KMS-11 (cell line): ENCODE results near the gene EHD2.
"Not testable (repeated sequence)": the region's sequence is repeated elsewhere in the genome, so short reads cannot be mapped to it uniquely, and the experiment has no call there.

Source experiments
- H2AFZ ChIP-seq: fragments of 200-600 bp; sonication (generic); 2 replicates; pipeline ENCODE4 v1.6.1; 2016; ENCODE audit warnings: antibody characterized with exemption, mixed run types, low read depth
- H3K27ac ChIP-seq: fragments of 200-600 bp; sonication (generic); 2 replicates; pipeline ENCODE4 v1.6.1; 2016; ENCODE audit warnings: mild to moderate bottlenecking, mixed run types
- H3K27me3 ChIP-seq: fragments of 200-600 bp; sonication (generic); 2 replicates; pipeline ENCODE4 v1.6.1; 2017; ENCODE audit warnings: mild to moderate bottlenecking, low read depth, mixed run types, moderate library complexity; ENCODE audit not compliant: insufficient read depth
- H3K36me3 ChIP-seq: fragments of 200-600 bp; sonication (generic); 2 replicates; pipeline ENCODE4 v1.6.1; 2017; ENCODE audit warnings: mild to moderate bottlenecking, mixed run types; ENCODE audit not compliant: insufficient read depth
- H3K4me1 ChIP-seq: fragments of 200-600 bp; sonication (generic); 2 replicates; pipeline ENCODE4 v1.6.1; 2016; ENCODE audit warnings: mild to moderate bottlenecking, low read depth, mixed run types; ENCODE audit not compliant: poor library complexity, severe bottlenecking
- H3K4me2 ChIP-seq: fragments of 200-600 bp; sonication (generic); 2 replicates; pipeline ENCODE4 v1.7.0; 2016; ENCODE audit warnings: mild to moderate bottlenecking, mixed run types
- H3K4me3 ChIP-seq: fragments of 200-600 bp; sonication (generic); IDR thresholded peaks from 2 replicates; pipeline ENCODE4 v1.6.1; 2017; ENCODE audit warnings: low read depth, low read length, mixed read lengths; ENCODE audit not compliant: insufficient read depth
- H3K79me2 ChIP-seq: fragments of 200-600 bp; sonication (generic); 2 replicates; pipeline ENCODE4 v1.6.1; 2016; ENCODE audit warnings: low read depth, mixed run types; ENCODE audit not compliant: insufficient read depth
- H3K9ac ChIP-seq: fragments of 200-600 bp; sonication (generic); 2 replicates; pipeline ENCODE4 v1.6.1; 2016; ENCODE audit warnings: mild to moderate bottlenecking, mixed run types
- H4K20me1 ChIP-seq: fragments of 200-600 bp; sonication (generic); 2 replicates; pipeline ENCODE4 v1.6.1; 2016; ENCODE audit warnings: mild to moderate bottlenecking, mixed run types; ENCODE audit not compliant: insufficient read depth
- TF ChIP-seq, protein P1 (sequence below): fragments of 200-600 bp; sonication (generic); conservative IDR thresholded peaks from 2 replicates; pipeline ENCODE4 v1.6.1; 2017; ENCODE audit warnings: low read depth, mild to moderate bottlenecking, antibody characterized with exemption, low read length, moderate library complexity, mixed read lengths

The EHD2 gene

DNA sequence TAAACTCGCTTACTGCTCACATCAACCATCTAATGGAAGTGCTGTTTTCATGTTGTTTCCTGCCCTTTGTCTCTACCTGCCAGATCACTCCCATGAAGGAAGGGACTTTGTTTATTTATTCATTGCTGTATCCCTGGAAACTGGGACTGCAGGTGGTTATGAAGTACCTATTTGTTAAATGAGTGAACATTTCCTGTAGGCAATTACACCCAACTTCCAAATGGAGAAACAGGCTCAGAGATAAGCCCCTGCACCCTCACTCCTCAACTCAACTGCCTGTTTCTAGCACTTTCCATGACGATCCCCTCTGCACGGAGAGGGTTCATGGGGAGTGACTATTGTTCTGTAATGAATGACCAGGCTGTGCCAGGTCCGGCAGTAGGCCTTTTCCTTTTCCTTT lies 63.3 kb downstream of the EHD2 start:
- H3K79me2 ChIP-seq = peaks cover 11% of the 10 kb centered on the region; the same call in 1 of the 2 replicates
- no peak overlapping the region for H3K4me2 ChIP-seq
- H3K9ac ChIP-seq = no peak overlapping the region
- TF ChIP-seq, protein P1, sequence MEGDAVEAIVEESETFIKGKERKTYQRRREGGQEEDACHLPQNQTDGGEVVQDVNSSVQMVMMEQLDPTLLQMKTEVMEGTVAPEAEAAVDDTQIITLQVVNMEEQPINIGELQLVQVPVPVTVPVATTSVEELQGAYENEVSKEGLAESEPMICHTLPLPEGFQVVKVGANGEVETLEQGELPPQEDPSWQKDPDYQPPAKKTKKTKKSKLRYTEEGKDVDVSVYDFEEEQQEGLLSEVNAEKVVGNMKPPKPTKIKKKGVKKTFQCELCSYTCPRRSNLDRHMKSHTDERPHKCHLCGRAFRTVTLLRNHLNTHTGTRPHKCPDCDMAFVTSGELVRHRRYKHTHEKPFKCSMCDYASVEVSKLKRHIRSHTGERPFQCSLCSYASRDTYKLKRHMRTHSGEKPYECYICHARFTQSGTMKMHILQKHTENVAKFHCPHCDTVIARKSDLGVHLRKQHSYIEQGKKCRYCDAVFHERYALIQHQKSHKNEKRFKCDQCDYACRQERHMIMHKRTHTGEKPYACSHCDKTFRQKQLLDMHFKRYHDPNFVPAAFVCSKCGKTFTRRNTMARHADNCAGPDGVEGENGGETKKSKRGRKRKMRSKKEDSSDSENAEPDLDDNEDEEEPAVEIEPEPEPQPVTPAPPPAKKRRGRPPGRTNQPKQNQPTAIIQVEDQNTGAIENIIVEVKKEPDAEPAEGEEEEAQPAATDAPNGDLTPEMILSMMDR = no peak
- H3K36me3 ChIP-seq = no peaks in the 10 kb centered on the region
- H3K27me3 ChIP-seq = peaks cover 14% of the 10 kb centered on the region; the same call in 1 of the 2 replicates
- peaks cover 11% of the 10 kb centered on the region for H3K4me1 ChIP-seq
- H4K20me1 ChIP-seq = no peaks in the 10 kb centered on the region
- H2AFZ ChIP-seq = no peak overlapping the region
- no peak overlapping the region for H3K27ac ChIP-seq
- no peak overlapping the region for H3K4me3 ChIP-seq

GRCh38 chr19:47777245-47778048 lies 64.2 kb downstream of the EHD2 start:
- not testable (repeated sequence) for H3K27ac ChIP-seq, H3K9ac ChIP-seq, H4K20me1 ChIP-seq, H3K4me3 ChIP-seq, H3K36me3 ChIP-seq
- Histone ChIP-seq H3K27me3 (peaks cover 10% of the 10 kb centered on the region; the same call in 1 of the 2 replicates), H2AFZ (peak overlapping the region; percentile 81), H3K4me2 (peak overlapping the region; percentile 90), H3K79me2 (peaks cover 11% of the 10 kb centered on the region; the same call in 1 of the 2 replicates), H3K4me1 (peaks cover 11% of the 10 kb centered on the region)

- H2AFZ ChIP-seq = peak within 1 kb of the TSS; percentile 81
- H3K79me2 ChIP-seq = peaks cover 11% of the 10 kb centered on the region; the same call in 1 of the 2 replicates
- TF ChIP-seq, protein P1 = no peak
- H3K36me3 ChIP-seq = no peaks in the 10 kb centered on the region
- 0 out of 2 replicates have a peak, but pooled peaks cover 4% of the 10 kb centered on the region for H3K27me3 ChIP-seq
- peaks cover 11% of the 10 kb centered on the region for H3K4me1 ChIP-seq
- peak within 1 kb of the TSS; percentile 89 for H3K9ac ChIP-seq
- peak within 1 kb of the TSS; percentile 90 for H3K4me2 ChIP-seq
- H3K27ac ChIP-seq = peak within 1 kb of the TSS; percentile 69
- H4K20me1 ChIP-seq = no peaks in the 10 kb centered on the region
- no peak within 1 kb of the TSS for H3K4me3 ChIP-seq
Measured at GRCh38 chr19:47778049-47778953, 65.1 kb downstream of the EHD2 start, which contains the start of gene SELENOW. TSS of gene SELENOW (plus strand) at chr19:47778703. CDS start at chr19:47778786, 83 bp downstream.

- H2AFZ ChIP-seq = peak overlapping the region; percentile 81
- TF ChIP-seq, protein P1 = no peak
Measured at GRCh38 chr19:47778954-47779351, 65.7 kb downstream of the EHD2 start.

More at GRCh38 chr19:47778954-47779351, 65.7 kb downstream of the EHD2 start:
- H3K27ac ChIP-seq = no peak overlapping the region
- no peaks in the 10 kb centered on the region for H4K20me1 ChIP-seq
- peak overlapping the region; percentile 89; the same call in 1 of the 2 replicates for H3K9ac ChIP-seq
- H3K4me1 ChIP-seq = peaks cover 11% of the 10 kb centered on the region
- H3K36me3 ChIP-seq = no peaks in the 10 kb centered on the region
- peak overlapping the region; percentile 90 for H3K4me2 ChIP-seq
- peaks cover 11% of the 10 kb centered on the region; the same call in 1 of the 2 replicates for H3K79me2 ChIP-seq
- H3K4me3 ChIP-seq = no peak overlapping the region
- H3K27me3 ChIP-seq = no peaks in the 10 kb centered on the region
